ENCODE data around the gene VAT1L.
"Not testable (repeated sequence)": the region's sequence is repeated elsewhere in the genome, so short reads cannot be mapped to it uniquely, and the experiment has no call there.

The VAT1L gene

GRCh38 chr16:77944631-77945030, 156.3 kb downstream of the VAT1L start:
- in situ Hi-C loops (cut with HindIII; ENCODE audit: low pct_unique_long_range_greater_than_20kb, low sequenced_read_pairs) = no loop called here
- TF ChIP-seq JUND (IDR thresholded peaks at IDR 0.05; ENCODE audit: low read depth) = no peak
- DNase-seq (ENCODE audit: low read depth in 1 of 2, low spot score in 1 of 2) = no peak

DNA sequence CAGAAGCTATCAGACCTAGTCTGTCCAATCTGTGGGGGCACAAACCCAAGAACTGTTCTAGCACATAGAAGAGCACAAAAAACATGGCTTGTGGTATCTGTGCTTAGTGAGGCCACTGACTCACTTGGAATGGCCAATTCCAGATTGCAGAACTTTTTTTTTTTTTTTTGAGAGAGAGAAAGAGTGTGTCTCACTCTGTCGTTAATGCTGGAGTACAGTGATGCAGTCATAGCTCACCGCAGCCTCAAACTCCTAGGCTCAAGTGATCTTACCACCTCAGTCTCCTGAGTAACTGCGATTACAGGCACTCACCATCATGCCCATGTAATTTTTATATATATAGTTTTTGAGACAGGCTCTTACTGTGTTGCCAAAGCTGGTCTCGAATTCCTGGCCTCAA, 156.8 kb downstream of the VAT1L start:
- no peak for DNase-seq (ENCODE audit: low read depth in 1 of 2, low spot score in 1 of 2)
- in situ Hi-C loops (cut with HindIII; ENCODE audit: low pct_unique_long_range_greater_than_20kb, low sequenced_read_pairs) = no loop called here
- no peak for TF ChIP-seq JUND (IDR thresholded peaks at IDR 0.05; ENCODE audit: low read depth)

GRCh38 chr16:77946823-77947222, 158.5 kb downstream of the VAT1L start:
- TF ChIP-seq JUND (IDR thresholded peaks at IDR 0.05; ENCODE audit: low read depth) = no peak
- in situ Hi-C loops (cut with HindIII; ENCODE audit: low pct_unique_long_range_greater_than_20kb, low sequenced_read_pairs) = no loop called here
- DNase-seq (ENCODE audit: low read depth in 1 of 2, low spot score in 1 of 2) = no peak

- DNase-seq (ENCODE audit: low read depth in 1 of 2, low spot score in 1 of 2); in situ Hi-C loops (cut with HindIII; ENCODE audit: low pct_unique_long_range_greater_than_20kb, low sequenced_read_pairs): not testable (repeated sequence)
These were observed 159.2 kb downstream of the VAT1L start for GRCh38 chr16:77947590-77947989.

DNA sequence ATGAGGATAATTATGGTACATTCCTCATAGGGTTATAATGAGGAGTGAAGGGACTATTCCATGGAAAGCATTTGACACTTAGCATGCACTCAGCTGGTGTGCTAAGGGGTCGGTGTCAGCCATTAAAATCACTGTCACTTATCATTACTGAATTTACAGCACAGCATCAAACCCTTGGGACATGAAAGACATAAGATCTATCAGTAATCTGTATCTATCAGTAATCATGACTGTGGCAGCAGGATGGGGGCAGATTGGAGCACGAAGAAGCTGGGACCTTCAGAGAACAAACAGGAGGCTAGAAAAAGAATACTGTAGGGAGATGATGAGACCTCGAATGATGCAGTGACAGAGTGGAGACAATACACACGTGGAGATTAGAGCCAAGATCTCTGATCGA, 160.5 kb downstream of the VAT1L start:
- no peak for TF ChIP-seq JUND (IDR thresholded peaks at IDR 0.05; ENCODE audit: low read depth)
- in situ Hi-C loops (cut with HindIII; ENCODE audit: low pct_unique_long_range_greater_than_20kb, low sequenced_read_pairs) = no loop called here
- no peak for DNase-seq (ENCODE audit: low read depth in 1 of 2, low spot score in 1 of 2)

DNA sequence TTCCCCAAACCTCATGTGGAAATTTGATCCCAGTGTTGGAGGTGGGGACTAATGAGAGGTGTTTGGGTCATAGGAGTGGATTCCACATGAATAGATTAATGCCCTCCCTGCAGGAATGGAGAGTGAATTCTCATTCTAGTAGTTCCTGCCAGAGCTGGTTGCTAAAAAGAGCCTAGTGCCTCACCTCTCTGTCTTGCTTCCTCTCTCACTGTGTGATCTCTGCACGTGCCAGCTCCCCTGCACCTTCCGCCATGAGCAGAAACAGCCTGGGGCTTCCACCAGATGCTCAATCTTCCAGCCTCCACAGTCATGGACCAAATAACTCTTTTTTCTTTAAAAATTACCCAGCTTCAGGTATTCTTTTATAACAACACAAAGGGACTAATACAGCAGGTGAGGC, 161.1 kb downstream of the VAT1L start:
- in situ Hi-C loops (cut with HindIII; ENCODE audit: low pct_unique_long_range_greater_than_20kb, low sequenced_read_pairs) = no loop called here
- no peak for TF ChIP-seq JUND (IDR thresholded peaks at IDR 0.05; ENCODE audit: low read depth)
- DNase-seq (ENCODE audit: low read depth in 1 of 2, low spot score in 1 of 2) = no peak

GRCh38 chr16:77951788-77952187, 163.4 kb downstream of the VAT1L start:
- in situ Hi-C loops (cut with HindIII; ENCODE audit: low pct_unique_long_range_greater_than_20kb, low sequenced_read_pairs) = no loop called here
- peak; percentile 44 to 81 for DNase-seq (ENCODE audit: low read depth in 1 of 2, low spot score in 1 of 2)
- TF ChIP-seq JUND (IDR thresholded peaks at IDR 0.05; ENCODE audit: low read depth) = no peak

GRCh38 chr16:77955127-77955526, 166.8 kb downstream of the VAT1L start:
- in situ Hi-C loops (cut with HindIII; ENCODE audit: low pct_unique_long_range_greater_than_20kb, low sequenced_read_pairs) = no loop called here
- no peak for TF ChIP-seq JUND (IDR thresholded peaks at IDR 0.05; ENCODE audit: low read depth)
- peak in 1 of 2 experiments; percentile 38 for DNase-seq (ENCODE audit: low read depth in 1 of 2, low spot score in 1 of 2)

- no peak for TF ChIP-seq JUND (IDR thresholded peaks at IDR 0.05; ENCODE audit: low read depth)
- no peak for DNase-seq (ENCODE audit: low read depth in 1 of 2, low spot score in 1 of 2)
- in situ Hi-C loops (cut with HindIII; ENCODE audit: low pct_unique_long_range_greater_than_20kb, low sequenced_read_pairs) = no loop called here
These were observed 167.9 kb downstream of the VAT1L start for GRCh38 chr16:77956231-77956630.

GRCh38 chr16:77960766-77961165, 172.4 kb downstream of the VAT1L start:
- DNase-seq (ENCODE audit: low read depth in 1 of 2, low spot score in 1 of 2) = no peak
- no peak for TF ChIP-seq JUND (IDR thresholded peaks at IDR 0.05; ENCODE audit: low read depth)
- in situ Hi-C loops (cut with HindIII; ENCODE audit: low pct_unique_long_range_greater_than_20kb, low sequenced_read_pairs) = no loop called here

GRCh38 chr16:77961814-77962213, 173.4 kb downstream of the VAT1L start:
- in situ Hi-C loops (cut with HindIII; ENCODE audit: low pct_unique_long_range_greater_than_20kb, low sequenced_read_pairs) = no loop called here
- no peak for TF ChIP-seq JUND (IDR thresholded peaks at IDR 0.05; ENCODE audit: low read depth)
- no peak for DNase-seq (ENCODE audit: low read depth in 1 of 2, low spot score in 1 of 2)

DNA sequence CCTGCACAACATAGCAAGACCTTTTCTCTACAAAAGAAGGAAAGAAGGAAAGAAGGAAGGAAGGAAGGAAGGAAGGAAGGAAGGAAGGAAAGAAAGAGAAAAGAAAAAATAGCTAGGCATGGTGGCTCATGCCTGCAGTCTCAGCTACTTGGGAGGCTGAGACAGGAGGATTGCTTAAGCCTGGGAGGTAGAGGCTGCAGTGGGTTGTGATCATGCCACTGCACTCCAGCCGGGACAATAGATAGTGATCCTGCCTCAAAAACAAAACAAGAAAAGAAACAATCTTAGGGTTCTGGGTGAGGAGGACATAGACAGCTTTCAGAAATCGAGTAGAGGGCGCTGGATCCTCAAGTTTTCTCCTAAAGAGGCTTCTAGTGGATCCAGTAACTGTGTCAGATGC, 174.3 kb downstream of the VAT1L start:
- no peak for TF ChIP-seq JUND (IDR thresholded peaks at IDR 0.05; ENCODE audit: low read depth)
- DNase-seq (ENCODE audit: low read depth in 1 of 2, low spot score in 1 of 2) = no peak
- in situ Hi-C loops (cut with HindIII; ENCODE audit: low pct_unique_long_range_greater_than_20kb, low sequenced_read_pairs) = no loop called here

DNA sequence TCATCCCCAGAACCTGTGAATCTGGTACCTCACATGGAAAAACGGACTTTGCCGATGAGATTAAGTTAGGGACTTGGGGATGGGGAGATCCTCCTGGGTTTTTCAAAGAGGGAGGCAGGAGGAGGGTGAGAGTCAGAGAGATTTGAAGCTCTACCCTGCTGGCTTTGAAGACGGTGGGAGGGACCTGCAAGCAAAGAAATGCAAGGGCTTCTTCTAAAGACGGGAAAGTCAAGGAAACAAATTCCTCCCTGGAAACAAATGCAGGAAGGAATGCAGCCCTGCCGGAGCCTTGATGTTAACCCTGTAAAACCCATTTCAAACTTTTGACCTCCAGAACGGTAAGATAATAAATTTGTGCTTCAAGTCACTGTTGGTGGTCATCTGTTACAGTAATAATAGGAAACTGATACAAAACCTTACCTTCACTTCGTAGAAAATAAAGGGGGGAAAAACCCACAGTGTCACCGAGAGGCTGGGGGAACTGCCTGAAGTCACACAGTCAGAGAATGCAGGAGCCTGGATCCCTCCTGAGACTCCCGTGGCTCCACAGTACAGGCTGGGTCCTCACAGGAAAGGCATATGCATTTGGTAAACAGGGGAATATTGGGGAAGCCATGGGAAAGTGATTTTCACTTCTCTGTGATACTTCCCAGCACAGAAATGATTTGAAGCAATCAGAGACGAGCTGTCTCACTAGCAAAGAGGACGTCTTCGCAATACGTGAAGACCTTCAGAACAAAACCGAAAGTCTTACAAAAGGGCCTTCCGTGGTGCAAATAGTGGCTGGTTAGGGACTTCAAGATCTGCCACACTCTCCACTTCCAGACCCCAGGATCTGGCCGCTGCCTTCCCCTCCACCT, 175.1 kb downstream of the VAT1L start:
- peak in 1 of 2 experiments; percentile 61 for DNase-seq (ENCODE audit: low read depth in 1 of 2, low spot score in 1 of 2)
- no peak for TF ChIP-seq JUND (IDR thresholded peaks at IDR 0.05; ENCODE audit: low read depth)
- in situ Hi-C loops (cut with HindIII; ENCODE audit: low pct_unique_long_range_greater_than_20kb, low sequenced_read_pairs) = no loop called here

DNA sequence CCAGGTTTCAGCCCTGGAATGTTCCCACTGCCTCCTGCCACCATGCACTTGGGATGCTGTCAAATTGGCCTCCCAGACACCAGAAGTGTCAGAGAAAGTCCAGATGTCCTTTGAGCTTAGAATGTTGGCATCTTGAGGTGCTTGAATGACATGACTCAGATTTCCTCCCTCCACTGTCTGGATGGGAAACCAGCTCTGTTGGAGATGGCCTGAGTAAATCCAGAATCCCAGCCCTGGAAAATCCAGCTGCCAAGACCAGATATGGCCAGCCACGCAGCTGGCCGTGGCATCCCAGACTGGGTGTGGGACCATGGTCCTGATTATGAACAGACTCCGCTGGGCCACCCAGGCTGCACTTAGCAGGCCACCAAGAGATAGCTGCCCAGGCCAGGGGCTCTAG, 177.0 kb downstream of the VAT1L start:
- no peak for TF ChIP-seq JUND (IDR thresholded peaks at IDR 0.05; ENCODE audit: low read depth)
- in situ Hi-C loops (cut with HindIII; ENCODE audit: low pct_unique_long_range_greater_than_20kb, low sequenced_read_pairs) = no loop called here
- DNase-seq (ENCODE audit: low read depth in 1 of 2, low spot score in 1 of 2) = no peak

Measured in T47D (cell line).